ENCODE measurements around the gene SLC49A4. TPM values are rescaled to one million over a fixed set of nuclear protein-coding genes. Genes with fewer than 3 reads are reported as not detected.

SLC49A4 gene
- total and polyA plus RNA-seq, 4 donors = 14.1 to 23.0 (median 21.2) TPM

- Histone ChIP-seq H3K27me3 (ENCODE audit: control insufficient read depth, insufficient read depth, low read length) (no peaks in the 10 kb centered on the region), H3K9me3 (ENCODE audit: control insufficient read depth, insufficient read depth, low read length) (no peaks in the 10 kb centered on the region), H3K4me3 (ENCODE audit: low read depth, low read length) (no peak overlapping the region), H3K36me3 (ENCODE audit: control insufficient read depth, insufficient read depth, low read length) (no peaks in the 10 kb centered on the region), H3K4me1 (ENCODE audit: control insufficient read depth, insufficient read depth, low read length) (no peaks in the 10 kb centered on the region), H3K27ac (ENCODE audit: low read depth, low read length) (no peak overlapping the region)
- DNase-seq (ENCODE audit: low read depth in 4 of 6, low spot score in 6 of 6) = no peak
These were observed 80.8 kb downstream of the SLC49A4 start for GRCh38 chr3:122875547-122876127.

- no peaks in the 10 kb centered on the region for H3K9me3 ChIP-seq (ENCODE audit: control insufficient read depth, insufficient read depth, low read length)
- no peaks in the 10 kb centered on the region for H3K27me3 ChIP-seq (ENCODE audit: control insufficient read depth, insufficient read depth, low read length)
- WGBS (ENCODE audit: insufficient coverage) = 88% methylated on average over 1 of the region's 4 CpGs
These were observed 85.3 kb downstream of the SLC49A4 start for GRCh38 chr3:122880173-122880572.

GRCh38 chr3:122880624-122881023 lies 85.8 kb downstream of the SLC49A4 start:
- no peaks in the 10 kb centered on the region for H3K9me3 ChIP-seq (ENCODE audit: control insufficient read depth, insufficient read depth, low read length)
- H3K4me1 ChIP-seq (ENCODE audit: control insufficient read depth, insufficient read depth, low read length) = no peaks in the 10 kb centered on the region
- 73% methylated on average over 1 of the region's 4 CpGs for WGBS (ENCODE audit: insufficient coverage)
- no peak overlapping the region for H3K4me3 ChIP-seq (ENCODE audit: low read depth, low read length)
- H3K36me3 ChIP-seq (ENCODE audit: control insufficient read depth, insufficient read depth, low read length) = no peaks in the 10 kb centered on the region
- no peaks in the 10 kb centered on the region for H3K27me3 ChIP-seq (ENCODE audit: control insufficient read depth, insufficient read depth, low read length)
- no peak overlapping the region for H3K27ac ChIP-seq (ENCODE audit: low read depth, low read length)
- DNase-seq (ENCODE audit: low read depth in 4 of 6, low spot score in 6 of 6) = no peak

More at GRCh38 chr3:122880173-122880572, 85.3 kb downstream of the SLC49A4 start:
- DNase-seq (ENCODE audit: low read depth in 4 of 6, low spot score in 6 of 6) = no peak
- Histone ChIP-seq H3K4me1 (ENCODE audit: control insufficient read depth, insufficient read depth, low read length) (no peaks in the 10 kb centered on the region), H3K27ac (ENCODE audit: low read depth, low read length) (no peak overlapping the region), H3K36me3 (ENCODE audit: control insufficient read depth, insufficient read depth, low read length) (no peaks in the 10 kb centered on the region), H3K4me3 (ENCODE audit: low read depth, low read length) (no peak overlapping the region)

DNA sequence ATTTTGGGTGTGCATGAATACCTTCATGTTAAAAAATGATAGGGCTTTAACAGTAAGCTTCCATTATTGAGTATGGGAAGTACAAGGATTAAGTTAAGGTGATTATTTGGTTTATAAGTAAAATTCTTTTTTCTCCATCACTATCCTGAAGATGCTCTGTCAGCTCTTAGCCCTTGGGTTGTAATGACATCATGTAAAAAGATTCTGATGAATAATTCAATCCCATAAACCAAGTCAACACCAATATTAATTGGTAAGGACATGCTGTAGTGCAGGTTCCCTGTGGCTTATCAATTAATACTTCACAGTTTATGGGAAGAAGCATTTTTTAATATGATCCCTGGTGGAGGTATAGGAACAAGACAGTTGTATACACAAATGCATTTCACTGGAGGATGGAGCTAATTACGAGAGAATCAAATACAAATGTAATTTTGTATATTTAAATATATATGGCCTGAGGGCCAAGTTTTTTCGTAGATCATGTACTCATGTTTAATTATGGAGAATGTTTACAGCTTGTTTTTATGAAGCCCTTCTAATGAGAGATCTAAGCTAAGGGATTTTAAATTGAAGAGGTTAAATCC lies 87.6 kb downstream of the SLC49A4 start:
- Histone ChIP-seq H3K4me1 (ENCODE audit: control insufficient read depth, insufficient read depth, low read length) (no peaks in the 10 kb centered on the region), H3K36me3 (ENCODE audit: control insufficient read depth, insufficient read depth, low read length) (no peaks in the 10 kb centered on the region)
- DNase-seq (ENCODE audit: low read depth in 4 of 6, low spot score in 6 of 6) = peak in 1 of 6 donors; percentile 72

GRCh38 chr3:122886251-122886650 lies 91.4 kb downstream of the SLC49A4 start:
- no peak for DNase-seq (ENCODE audit: low read depth in 4 of 6, low spot score in 6 of 6)
- Histone ChIP-seq H3K27ac (ENCODE audit: low read depth, low read length) (no peak overlapping the region), H3K27me3 (ENCODE audit: control insufficient read depth, insufficient read depth, low read length) (no peaks in the 10 kb centered on the region), H3K36me3 (ENCODE audit: control insufficient read depth, insufficient read depth, low read length) (no peaks in the 10 kb centered on the region), H3K9me3 (ENCODE audit: control insufficient read depth, insufficient read depth, low read length) (no peaks in the 10 kb centered on the region), H3K4me1 (ENCODE audit: control insufficient read depth, insufficient read depth, low read length) (peaks cover 4% of the 10 kb centered on the region), H3K4me3 (ENCODE audit: low read depth, low read length) (no peak overlapping the region)
- WGBS (ENCODE audit: insufficient coverage) = 88% methylated on average over 3 of the region's 4 CpGs

More for the DNA sequence above, 87.6 kb downstream of the SLC49A4 start:
- Histone ChIP-seq H3K27ac (ENCODE audit: low read depth, low read length) (no peak overlapping the region), H3K27me3 (ENCODE audit: control insufficient read depth, insufficient read depth, low read length) (no peaks in the 10 kb centered on the region), H3K9me3 (ENCODE audit: control insufficient read depth, insufficient read depth, low read length) (no peaks in the 10 kb centered on the region), H3K4me3 (ENCODE audit: low read depth, low read length) (no peak overlapping the region)
- no CpG with 5 or more reads among the region's 2 CpGs for WGBS (ENCODE audit: insufficient coverage)

DNA sequence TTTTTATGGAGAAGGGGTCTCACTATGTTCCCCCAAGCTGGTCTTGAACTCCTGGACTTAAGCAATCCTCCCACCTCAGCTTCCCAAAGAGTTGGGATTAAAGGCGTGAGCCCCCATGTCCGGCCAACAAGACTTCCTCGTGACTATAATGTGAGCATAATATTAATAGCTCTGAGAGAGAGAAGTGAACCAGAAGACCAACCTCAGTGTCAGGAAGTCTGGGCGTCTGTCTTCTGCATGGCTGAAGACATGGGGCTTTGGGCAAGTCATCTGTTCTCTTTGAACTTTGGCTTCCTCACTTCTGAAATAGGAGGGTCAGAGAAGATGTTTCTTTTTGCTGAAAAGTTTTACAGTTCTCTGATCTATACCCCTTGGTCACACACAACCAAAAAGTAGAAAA lies 92.1 kb downstream of the SLC49A4 start:
- no peaks in the 10 kb centered on the region for H3K27me3 ChIP-seq (ENCODE audit: control insufficient read depth, insufficient read depth, low read length)
- H3K4me3 ChIP-seq (ENCODE audit: low read depth, low read length) = no peak overlapping the region
- DNase-seq (ENCODE audit: low read depth in 4 of 6, low spot score in 6 of 6) = no peak
- 93% methylated on average over 3 of the region's 4 CpGs for WGBS (ENCODE audit: insufficient coverage)
- H3K4me1 ChIP-seq (ENCODE audit: control insufficient read depth, insufficient read depth, low read length) = peaks cover 8% of the 10 kb centered on the region
- H3K27ac ChIP-seq (ENCODE audit: low read depth, low read length) = no peak overlapping the region
- no peaks in the 10 kb centered on the region for H3K9me3 ChIP-seq (ENCODE audit: control insufficient read depth, insufficient read depth, low read length)
- H3K36me3 ChIP-seq (ENCODE audit: control insufficient read depth, insufficient read depth, low read length) = no peaks in the 10 kb centered on the region

- no peaks in the 10 kb centered on the region for H3K27me3 ChIP-seq (ENCODE audit: control insufficient read depth, insufficient read depth, low read length)
- peaks cover 8% of the 10 kb centered on the region for H3K4me1 ChIP-seq (ENCODE audit: control insufficient read depth, insufficient read depth, low read length)
- H3K36me3 ChIP-seq (ENCODE audit: control insufficient read depth, insufficient read depth, low read length) = no peaks in the 10 kb centered on the region
- H3K27ac ChIP-seq (ENCODE audit: low read depth, low read length) = peak overlapping the region; percentile 8
- no peak overlapping the region for H3K4me3 ChIP-seq (ENCODE audit: low read depth, low read length)
- DNase-seq (ENCODE audit: low read depth in 4 of 6, low spot score in 6 of 6) = peak in 2 of 6 donors; percentile 27 to 76
- H3K9me3 ChIP-seq (ENCODE audit: control insufficient read depth, insufficient read depth, low read length) = no peaks in the 10 kb centered on the region
- 63% methylated on average over 4 of the region's 6 CpGs for WGBS (ENCODE audit: insufficient coverage)
These were observed 95.3 kb downstream of the SLC49A4 start for GRCh38 chr3:122890077-122890719.

DNA sequence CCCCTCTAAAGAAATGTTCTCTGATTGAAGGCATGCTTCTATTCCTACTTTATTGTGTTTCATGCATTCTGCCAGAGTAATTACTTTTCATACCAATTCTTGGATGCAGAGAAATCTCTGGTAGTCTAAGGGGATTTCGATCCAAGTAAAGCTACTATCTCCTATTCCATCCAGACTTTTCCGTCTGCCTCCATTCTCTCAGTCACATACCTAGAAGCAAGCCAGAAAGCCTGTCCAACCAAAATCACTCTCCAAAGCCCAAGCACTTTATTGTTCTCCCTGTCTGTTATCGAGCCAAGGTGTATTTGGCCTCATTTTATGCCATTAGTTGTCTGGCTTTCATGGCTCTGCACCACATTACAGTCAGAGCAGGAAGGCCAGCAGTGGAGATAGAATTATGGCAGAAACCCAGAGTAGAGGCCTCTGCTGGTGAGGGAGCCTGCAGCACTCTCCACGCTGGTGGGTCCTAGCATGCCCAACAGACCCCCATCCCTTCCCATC lies 95.9 kb downstream of the SLC49A4 start:
- peaks cover 8% of the 10 kb centered on the region for H3K4me1 ChIP-seq (ENCODE audit: control insufficient read depth, insufficient read depth, low read length)
- WGBS (ENCODE audit: insufficient coverage) = 91% methylated on average over 4 of the region's 4 CpGs
- H3K36me3 ChIP-seq (ENCODE audit: control insufficient read depth, insufficient read depth, low read length) = no peaks in the 10 kb centered on the region
- H3K4me3 ChIP-seq (ENCODE audit: low read depth, low read length) = no peak overlapping the region
- no peaks in the 10 kb centered on the region for H3K9me3 ChIP-seq (ENCODE audit: control insufficient read depth, insufficient read depth, low read length)
- H3K27ac ChIP-seq (ENCODE audit: low read depth, low read length) = no peak overlapping the region
- DNase-seq (ENCODE audit: low read depth in 4 of 6, low spot score in 6 of 6) = peak in 2 of 6 donors; percentile 54 to 58
- no peaks in the 10 kb centered on the region for H3K27me3 ChIP-seq (ENCODE audit: control insufficient read depth, insufficient read depth, low read length)

DNA sequence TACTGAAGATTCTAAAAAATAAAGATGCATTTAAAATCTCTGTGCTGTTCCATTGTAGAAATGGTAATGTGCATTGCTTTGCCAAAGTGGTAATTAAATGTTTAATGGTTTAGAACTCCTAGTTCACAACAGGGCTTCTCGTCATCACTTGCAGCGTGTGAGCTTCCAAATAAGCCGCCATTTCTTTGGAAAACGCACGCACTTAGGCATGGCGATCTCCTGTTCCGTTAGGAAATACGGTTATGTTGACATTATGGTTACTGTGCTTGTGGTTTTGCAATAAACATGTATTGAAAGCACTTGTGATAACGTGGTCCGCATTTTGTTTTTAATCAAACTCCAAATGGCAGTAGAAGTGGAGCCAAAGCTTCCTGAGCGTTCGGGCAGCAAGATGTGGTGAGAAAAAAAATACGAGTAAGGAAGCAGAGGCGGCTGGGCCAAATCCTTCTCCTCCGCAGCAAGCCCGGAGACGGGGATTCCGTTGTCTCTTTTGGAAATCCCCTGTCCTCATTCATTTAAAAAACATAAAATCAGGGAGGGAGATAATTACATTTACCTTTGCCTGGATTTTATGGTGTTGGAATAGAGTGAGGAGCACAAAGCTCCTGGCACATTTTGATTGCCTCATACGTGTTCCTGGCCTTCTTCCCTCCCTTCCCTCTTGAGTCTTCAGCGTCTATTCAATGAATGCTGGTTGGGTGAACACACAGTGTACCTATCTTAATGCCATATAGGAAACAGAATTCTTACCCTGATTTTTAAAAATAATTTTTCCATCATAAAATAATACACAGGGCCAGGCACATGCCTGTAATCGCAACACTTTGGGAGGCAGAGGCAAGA lies 97.5 kb downstream of the SLC49A4 start:
- Histone ChIP-seq H3K9me3 (ENCODE audit: control insufficient read depth, insufficient read depth, low read length) (no peaks in the 10 kb centered on the region), H3K4me1 (ENCODE audit: control insufficient read depth, insufficient read depth, low read length) (peaks cover 8% of the 10 kb centered on the region), H3K4me3 (ENCODE audit: low read depth, low read length) (no peak overlapping the region), H3K27me3 (ENCODE audit: control insufficient read depth, insufficient read depth, low read length) (no peaks in the 10 kb centered on the region), H3K36me3 (ENCODE audit: control insufficient read depth, insufficient read depth, low read length) (no peaks in the 10 kb centered on the region), H3K27ac (ENCODE audit: low read depth, low read length) (no peak overlapping the region)
- WGBS (ENCODE audit: insufficient coverage) = 80% methylated on average over 11 of the region's 21 CpGs
- peak in 3 of 6 donors; percentile 37 to 95 (median 93) for DNase-seq (ENCODE audit: low read depth in 4 of 6, low spot score in 6 of 6)
